Stomach (tissue), 4 donors: ENCODE data around the gene NBPF1.
"Not testable (repeated sequence)": the region's sequence is repeated elsewhere in the genome, so short reads cannot be mapped to it uniquely, and the experiment has no call there.

Experiments used
- POLR2A ChIP-seq, 4 donors: fragments of 450-650 bp; IDR thresholded peaks; one replicate each; pipeline ENCODE4 v1.6.1; 2016; ENCODE audit warnings: antibody characterized with exemption in 4 of 4, control low read depth in 2 of 4, mild to moderate bottlenecking in 1 of 4, moderate library complexity in 1 of 4
- POLR2AphosphoS5 ChIP-seq, 3 donors: sonication (generic); formaldehyde crosslinking; IDR thresholded peaks; one replicate each; pipeline ENCODE4 v1.6.1; 2016; ENCODE audit warnings: antibody characterized with exemption in 3 of 3
- TF ChIP-seq, protein P1 (sequence below), 7 experiments: fragments of 450-650 bp in 4 of 7; fragments of 200-600 bp in 3 of 7; sonication (generic) in 3 of 7; IDR thresholded peaks; one replicate each; pipeline ENCODE4 v1.5.1; 2016 to 2019; ENCODE audit warnings: antibody characterized with exemption in 7 of 7, control low read depth in 2 of 7, mild to moderate bottlenecking in 1 of 7

GRCh38 chr1:16519255-16519951 is 94.0 kb downstream of the NBPF1 start:
- TF ChIP-seq, protein P1, sequence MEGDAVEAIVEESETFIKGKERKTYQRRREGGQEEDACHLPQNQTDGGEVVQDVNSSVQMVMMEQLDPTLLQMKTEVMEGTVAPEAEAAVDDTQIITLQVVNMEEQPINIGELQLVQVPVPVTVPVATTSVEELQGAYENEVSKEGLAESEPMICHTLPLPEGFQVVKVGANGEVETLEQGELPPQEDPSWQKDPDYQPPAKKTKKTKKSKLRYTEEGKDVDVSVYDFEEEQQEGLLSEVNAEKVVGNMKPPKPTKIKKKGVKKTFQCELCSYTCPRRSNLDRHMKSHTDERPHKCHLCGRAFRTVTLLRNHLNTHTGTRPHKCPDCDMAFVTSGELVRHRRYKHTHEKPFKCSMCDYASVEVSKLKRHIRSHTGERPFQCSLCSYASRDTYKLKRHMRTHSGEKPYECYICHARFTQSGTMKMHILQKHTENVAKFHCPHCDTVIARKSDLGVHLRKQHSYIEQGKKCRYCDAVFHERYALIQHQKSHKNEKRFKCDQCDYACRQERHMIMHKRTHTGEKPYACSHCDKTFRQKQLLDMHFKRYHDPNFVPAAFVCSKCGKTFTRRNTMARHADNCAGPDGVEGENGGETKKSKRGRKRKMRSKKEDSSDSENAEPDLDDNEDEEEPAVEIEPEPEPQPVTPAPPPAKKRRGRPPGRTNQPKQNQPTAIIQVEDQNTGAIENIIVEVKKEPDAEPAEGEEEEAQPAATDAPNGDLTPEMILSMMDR (IDR thresholded peaks at IDR 0.05) = not testable (repeated sequence)
- TF ChIP-seq POLR2A, POLR2AphosphoS5 (IDR thresholded peaks at IDR 0.05): not testable (repeated sequence)
